ENCODE results near the gene GJA3.

DNA sequence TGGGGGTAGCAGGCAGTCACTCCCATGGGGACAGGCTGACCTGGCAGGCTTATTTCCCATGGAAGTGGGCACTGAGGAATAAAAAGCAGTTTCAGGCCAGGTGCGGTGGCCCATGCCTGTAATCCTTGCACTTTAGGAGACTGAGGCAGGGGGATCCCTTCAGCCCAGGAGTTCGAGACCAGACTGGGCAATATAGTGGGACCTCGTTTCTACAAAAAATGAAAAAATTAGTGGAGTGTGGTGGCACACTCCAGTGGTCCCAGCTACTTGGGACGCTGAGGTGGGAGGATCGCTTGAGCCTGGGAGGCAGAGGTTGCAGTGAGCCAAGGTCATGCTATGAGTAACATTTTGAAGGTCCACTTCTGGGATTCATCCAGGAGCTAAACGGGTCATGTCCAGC lies 25.9 kb upstream of the GJA3 start:
- no peak for TF ChIP-seq CTCF (IDR thresholded peaks at IDR 0.05)
- no peak for TF ChIP-seq POLR2A (IDR thresholded peaks at IDR 0.05)
